ENCODE measurements around the gene KRTAP5-11. TPM values are rescaled to one million over a fixed set of nuclear protein-coding genes. Genes with fewer than 3 reads are reported as not detected.
"Not testable (repeated sequence)": the region's sequence is repeated elsewhere in the genome, so short reads cannot be mapped to it uniquely, and the experiment has no call there.

The KRTAP5-11 gene
- total and polyA plus RNA-seq, 2 of the 4 experiments (the other 2 are of a cell fraction): not detected

- no peak for TF ChIP-seq RAD21 (IDR thresholded peaks at IDR 0.05; ENCODE audit: low read length)
Observed at GRCh38 chr11:71542879-71543777, 39.5 kb downstream of the KRTAP5-11 start (continued).

- Histone ChIP-seq H2AK5ac (ENCODE audit: low read depth, low read length) (no peak overlapping the region), H4K20me1 (ENCODE audit: insufficient read depth, low read length) (no peaks in the 10 kb centered on the region), H2BK20ac (ENCODE audit: low read depth, low read length) (no peak overlapping the region), H3K27me3 (ENCODE audit: control insufficient read depth, insufficient read depth, low read length) (peaks cover 18% of the 10 kb centered on the region), H4K5ac (ENCODE audit: low read depth, low read length) (no peak overlapping the region), H3K9ac (ENCODE audit: low read depth, low read length) (no peak overlapping the region), H3K79me1 (ENCODE audit: low read depth in 1 of 2, low read length in 2 of 2) (no peaks in the 10 kb centered on the region), H3K4me2 (ENCODE audit: low read depth, low read length) (no peak overlapping the region), H3K18ac (ENCODE audit: low read depth, low read length) (no peak overlapping the region), H3K27ac (ENCODE audit: insufficient read depth, low read length) (no peak overlapping the region), H2AK9ac (replicated peaks; ENCODE audit: low read depth, low read length, poor library complexity) (no peak overlapping the region), H3K56ac (ENCODE audit: extremely low read depth, insufficient read depth, low read length) (no peak overlapping the region), H3K9me3 (ENCODE audit: control insufficient read depth, insufficient read depth, low read length) (no peaks in the 10 kb centered on the region), H3K9me1 (ENCODE audit: insufficient read depth, low read length) (no peaks in the 10 kb centered on the region), H2AFZ (replicated peaks; ENCODE audit: low read length, poor library complexity) (no peak overlapping the region), H3K4me1 (ENCODE audit: control insufficient read depth, insufficient read depth, low read length) (no peaks in the 10 kb centered on the region), H3K4me3 (ENCODE audit: insufficient read depth, low read depth, low read length) (no peak overlapping the region), H4K91ac (ENCODE audit: insufficient read depth, low read depth, low read length) (no peak overlapping the region), H3K36me3 (ENCODE audit: control insufficient read depth, insufficient read depth, low read length) (no peaks in the 10 kb centered on the region), H3K14ac (replicated peaks; ENCODE audit: low read depth, low read length) (no peak overlapping the region), H2BK120ac (ENCODE audit: low read depth, low read length) (no peak overlapping the region), H4K8ac (ENCODE audit: low read depth in 2 of 2, low read length in 2 of 2) (no peak overlapping the region), H2BK5ac (ENCODE audit: low read depth, low read length, poor library complexity, severe bottlenecking) (no peak overlapping the region), H3K4ac (ENCODE audit: low read depth, low read length) (no peak overlapping the region), H2BK15ac (ENCODE audit: low read depth, low read length) (no peak overlapping the region), H3K23ac (ENCODE audit: low read depth, low read length) (no peak overlapping the region)
- no TSS peak for BruUV-seq (replicated peaks)
- intact Hi-C loops (cut with micrococcal nuclease) (no loop called here), in situ Hi-C loops (cut with MboI; ENCODE audit: low sequenced_read_pairs) (no loop called here), dilution Hi-C loops (cut with HindIII; ENCODE audit: low sequenced_read_pairs, unreplicated experiment) (no loop called here)
- TF ChIP-seq BHLHE40 (IDR thresholded peaks at IDR 0.05; ENCODE audit: low read depth, low read length) (no peak), RAD21 (IDR thresholded peaks at IDR 0.05; ENCODE audit: low read length) (no peak), RFX5 (IDR thresholded peaks at IDR 0.05; ENCODE audit: low read depth, low read length) (no peak), POLR2A (IDR thresholded peaks at IDR 0.05; ENCODE audit: low read depth, low read length) (no peak)
- ChIA-PET CTCF (no interaction called here), POLR2A (ENCODE audit: unreplicated experiment) (no interaction called here)
- DNase-seq (no peak), ATAC-seq (ENCODE audit: low read depth) (no peak)
- no CpG with 5 or more reads among the region's 7 CpGs for WGBS, 2 experiments (ENCODE audit: extremely low coverage in 2 of 2, insufficient read length in 1 of 2)
Observed at GRCh38 chr11:71542382-71542781, 40.3 kb downstream of the KRTAP5-11 start.

- H3K9me1 ChIP-seq (ENCODE audit: insufficient read depth, low read length); dilution Hi-C loops (cut with HindIII; ENCODE audit: low sequenced_read_pairs, unreplicated experiment); H3K4me3 ChIP-seq (ENCODE audit: insufficient read depth, low read depth, low read length); H3K18ac ChIP-seq (ENCODE audit: low read depth, low read length); H3K36me3 ChIP-seq (ENCODE audit: control insufficient read depth, insufficient read depth, low read length); H4K91ac ChIP-seq (ENCODE audit: insufficient read depth, low read depth, low read length); ATAC-seq (ENCODE audit: low read depth); H2AK9ac ChIP-seq (replicated peaks; ENCODE audit: low read depth, low read length, poor library complexity); H4K8ac ChIP-seq (ENCODE audit: low read depth in 2 of 2, low read length in 2 of 2); H2BK5ac ChIP-seq (ENCODE audit: low read depth, low read length, poor library complexity, severe bottlenecking); intact Hi-C loops (cut with micrococcal nuclease); POLR2A ChIA-PET (ENCODE audit: unreplicated experiment); H2BK20ac ChIP-seq (ENCODE audit: low read depth, low read length); DNase-seq; H3K56ac ChIP-seq (ENCODE audit: extremely low read depth, insufficient read depth, low read length); H3K4ac ChIP-seq (ENCODE audit: low read depth, low read length); H2BK120ac ChIP-seq (ENCODE audit: low read depth, low read length); H3K14ac ChIP-seq (replicated peaks; ENCODE audit: low read depth, low read length); H3K23ac ChIP-seq (ENCODE audit: low read depth, low read length); H3K4me2 ChIP-seq (ENCODE audit: low read depth, low read length); H3K9ac ChIP-seq (ENCODE audit: low read depth, low read length); H3K79me1 ChIP-seq (ENCODE audit: low read depth in 1 of 2, low read length in 2 of 2); H4K5ac ChIP-seq (ENCODE audit: low read depth, low read length); H3K27ac ChIP-seq (ENCODE audit: insufficient read depth, low read length); H2AFZ ChIP-seq (replicated peaks; ENCODE audit: low read length, poor library complexity); H3K4me1 ChIP-seq (ENCODE audit: control insufficient read depth, insufficient read depth, low read length); in situ Hi-C loops (cut with MboI; ENCODE audit: low sequenced_read_pairs); H2BK15ac ChIP-seq (ENCODE audit: low read depth, low read length); BruUV-seq (replicated peaks); H4K20me1 ChIP-seq (ENCODE audit: insufficient read depth, low read length); H3K9me3 ChIP-seq (ENCODE audit: control insufficient read depth, insufficient read depth, low read length); H2AK5ac ChIP-seq (ENCODE audit: low read depth, low read length): not testable (repeated sequence)
- CTCF ChIA-PET: interaction anchor here (1.0 kb wide), 1 partner anchor 39 kb away, joined by 3 read pairs; no protein-coding TSS in a partner anchor
- WGBS, 2 experiments (ENCODE audit: extremely low coverage in 2 of 2, insufficient read length in 1 of 2): 57% methylated on average over 5 of the region's 9 CpGs; no CpG with 5 or more reads in 1 of the 2 experiments
- peaks cover 16% of the 10 kb centered on the region for H3K27me3 ChIP-seq (ENCODE audit: control insufficient read depth, insufficient read depth, low read length)
Observed at GRCh38 chr11:71540521-71541304, 42.0 kb downstream of the KRTAP5-11 start.

Measured in IMR-90 (cell line).